ENCODE data around the gene KIF2B.

The KIF2B gene

GRCh38 chr17:53807286-53807685 lies 15.4 kb upstream of the KIF2B start:
- DNase-seq (ENCODE audit: low read depth in 1 of 2, low spot score in 1 of 2): no peak
- TF ChIP-seq GABPA (IDR thresholded peaks at IDR 0.05; ENCODE audit: low read depth) (no peak), SPI1 (IDR thresholded peaks at IDR 0.05; ENCODE audit: borderline replicate concordance, low read depth) (no peak), POLR2AphosphoS5 (IDR thresholded peaks at IDR 0.05; ENCODE audit: low read depth) (no peak)
- TF ChIP-seq, protein P1, sequence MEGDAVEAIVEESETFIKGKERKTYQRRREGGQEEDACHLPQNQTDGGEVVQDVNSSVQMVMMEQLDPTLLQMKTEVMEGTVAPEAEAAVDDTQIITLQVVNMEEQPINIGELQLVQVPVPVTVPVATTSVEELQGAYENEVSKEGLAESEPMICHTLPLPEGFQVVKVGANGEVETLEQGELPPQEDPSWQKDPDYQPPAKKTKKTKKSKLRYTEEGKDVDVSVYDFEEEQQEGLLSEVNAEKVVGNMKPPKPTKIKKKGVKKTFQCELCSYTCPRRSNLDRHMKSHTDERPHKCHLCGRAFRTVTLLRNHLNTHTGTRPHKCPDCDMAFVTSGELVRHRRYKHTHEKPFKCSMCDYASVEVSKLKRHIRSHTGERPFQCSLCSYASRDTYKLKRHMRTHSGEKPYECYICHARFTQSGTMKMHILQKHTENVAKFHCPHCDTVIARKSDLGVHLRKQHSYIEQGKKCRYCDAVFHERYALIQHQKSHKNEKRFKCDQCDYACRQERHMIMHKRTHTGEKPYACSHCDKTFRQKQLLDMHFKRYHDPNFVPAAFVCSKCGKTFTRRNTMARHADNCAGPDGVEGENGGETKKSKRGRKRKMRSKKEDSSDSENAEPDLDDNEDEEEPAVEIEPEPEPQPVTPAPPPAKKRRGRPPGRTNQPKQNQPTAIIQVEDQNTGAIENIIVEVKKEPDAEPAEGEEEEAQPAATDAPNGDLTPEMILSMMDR (IDR thresholded peaks at IDR 0.05; ENCODE audit: insufficient read depth, low read length): no peak
- TF ChIP-seq, protein P2, sequence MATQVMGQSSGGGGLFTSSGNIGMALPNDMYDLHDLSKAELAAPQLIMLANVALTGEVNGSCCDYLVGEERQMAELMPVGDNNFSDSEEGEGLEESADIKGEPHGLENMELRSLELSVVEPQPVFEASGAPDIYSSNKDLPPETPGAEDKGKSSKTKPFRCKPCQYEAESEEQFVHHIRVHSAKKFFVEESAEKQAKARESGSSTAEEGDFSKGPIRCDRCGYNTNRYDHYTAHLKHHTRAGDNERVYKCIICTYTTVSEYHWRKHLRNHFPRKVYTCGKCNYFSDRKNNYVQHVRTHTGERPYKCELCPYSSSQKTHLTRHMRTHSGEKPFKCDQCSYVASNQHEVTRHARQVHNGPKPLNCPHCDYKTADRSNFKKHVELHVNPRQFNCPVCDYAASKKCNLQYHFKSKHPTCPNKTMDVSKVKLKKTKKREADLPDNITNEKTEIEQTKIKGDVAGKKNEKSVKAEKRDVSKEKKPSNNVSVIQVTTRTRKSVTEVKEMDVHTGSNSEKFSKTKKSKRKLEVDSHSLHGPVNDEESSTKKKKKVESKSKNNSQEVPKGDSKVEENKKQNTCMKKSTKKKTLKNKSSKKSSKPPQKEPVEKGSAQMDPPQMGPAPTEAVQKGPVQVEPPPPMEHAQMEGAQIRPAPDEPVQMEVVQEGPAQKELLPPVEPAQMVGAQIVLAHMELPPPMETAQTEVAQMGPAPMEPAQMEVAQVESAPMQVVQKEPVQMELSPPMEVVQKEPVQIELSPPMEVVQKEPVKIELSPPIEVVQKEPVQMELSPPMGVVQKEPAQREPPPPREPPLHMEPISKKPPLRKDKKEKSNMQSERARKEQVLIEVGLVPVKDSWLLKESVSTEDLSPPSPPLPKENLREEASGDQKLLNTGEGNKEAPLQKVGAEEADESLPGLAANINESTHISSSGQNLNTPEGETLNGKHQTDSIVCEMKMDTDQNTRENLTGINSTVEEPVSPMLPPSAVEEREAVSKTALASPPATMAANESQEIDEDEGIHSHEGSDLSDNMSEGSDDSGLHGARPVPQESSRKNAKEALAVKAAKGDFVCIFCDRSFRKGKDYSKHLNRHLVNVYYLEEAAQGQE (IDR thresholded peaks at IDR 0.05; ENCODE audit: insufficient replicate concordance, low read depth): no peak
- H3K27ac ChIP-seq (replicated peaks): no peak overlapping the region
- H3K27me3 ChIP-seq (ENCODE audit: insufficient read depth, poor library complexity, severe bottlenecking): no peaks in the 10 kb centered on the region
- no peak overlapping the region for H3K4me3 ChIP-seq (replicated peaks; ENCODE audit: insufficient read depth, low read length)

DNA sequence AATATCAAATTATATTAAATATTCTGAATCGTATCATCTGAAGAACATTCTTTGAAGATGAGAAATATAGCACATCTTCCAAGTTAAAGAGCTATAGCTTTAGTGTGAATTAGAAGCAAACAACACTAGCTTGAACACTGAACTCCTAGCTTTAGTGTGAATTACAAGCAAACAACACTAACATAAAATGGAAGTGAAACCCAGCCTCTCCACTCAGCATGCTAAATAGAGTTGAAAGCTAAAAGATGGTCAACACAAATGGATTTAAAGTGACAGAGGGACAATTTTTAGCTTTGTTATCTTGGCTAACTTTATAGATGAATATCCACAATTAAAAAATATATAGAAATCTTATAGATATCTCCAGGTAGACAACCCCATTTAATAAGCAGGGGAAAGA lies 4.5 kb upstream of the KIF2B start:
- Histone ChIP-seq H3K27ac (replicated peaks) (no peak overlapping the region), H3K27me3 (ENCODE audit: insufficient read depth, poor library complexity, severe bottlenecking) (no peaks in the 10 kb centered on the region), H3K4me3 (replicated peaks; ENCODE audit: insufficient read depth, low read length) (no peak overlapping the region)
- TF ChIP-seq GABPA (IDR thresholded peaks at IDR 0.05; ENCODE audit: low read depth) (no peak), SPI1 (IDR thresholded peaks at IDR 0.05; ENCODE audit: borderline replicate concordance, low read depth) (no peak), POLR2AphosphoS5 (IDR thresholded peaks at IDR 0.05; ENCODE audit: low read depth) (no peak)
- TF ChIP-seq, protein P2 (IDR thresholded peaks at IDR 0.05; ENCODE audit: insufficient replicate concordance, low read depth): no peak
- TF ChIP-seq, protein P1 (IDR thresholded peaks at IDR 0.05; ENCODE audit: insufficient read depth, low read length): no peak
- no peak for DNase-seq (ENCODE audit: low read depth in 1 of 2, low spot score in 1 of 2)

DNA sequence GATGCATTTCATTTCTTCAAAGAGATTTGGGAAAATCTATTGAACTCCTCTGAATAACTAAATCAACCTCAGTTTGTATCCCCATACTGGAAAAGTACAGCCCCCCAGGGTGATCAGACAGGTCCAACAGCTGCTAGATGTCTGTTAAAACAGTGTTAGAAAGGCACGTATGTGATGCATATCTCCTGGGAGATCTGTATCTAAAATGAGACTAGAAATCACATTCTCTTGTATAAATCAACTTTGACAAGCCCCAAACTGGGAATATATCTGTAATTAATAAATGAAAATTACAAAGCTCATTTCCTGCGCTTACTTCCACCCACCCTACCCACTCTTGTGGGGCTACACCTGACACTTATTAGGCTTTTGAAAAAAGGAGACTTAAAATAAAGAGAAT lies 3.8 kb upstream of the KIF2B start:
- no peak for DNase-seq (ENCODE audit: low read depth in 1 of 2, low spot score in 1 of 2)
- TF ChIP-seq, protein P2 (IDR thresholded peaks at IDR 0.05; ENCODE audit: insufficient replicate concordance, low read depth): no peak
- TF ChIP-seq GABPA (IDR thresholded peaks at IDR 0.05; ENCODE audit: low read depth) (no peak), SPI1 (IDR thresholded peaks at IDR 0.05; ENCODE audit: borderline replicate concordance, low read depth) (no peak), POLR2AphosphoS5 (IDR thresholded peaks at IDR 0.05; ENCODE audit: low read depth) (no peak)
- TF ChIP-seq, protein P1 (IDR thresholded peaks at IDR 0.05; ENCODE audit: insufficient read depth, low read length): no peak
- Histone ChIP-seq H3K4me3 (replicated peaks; ENCODE audit: insufficient read depth, low read length) (no peak overlapping the region), H3K27me3 (ENCODE audit: insufficient read depth, poor library complexity, severe bottlenecking) (no peaks in the 10 kb centered on the region), H3K27ac (replicated peaks) (no peak overlapping the region)
